ENCODE data around the gene MAPK7.
A peak's percentile ranks its signal among the peaks of the same experiment; 100 is the strongest.

MAPK7 gene

GRCh38 chr17:19363460-19364035, 14.8 kb upstream of the MAPK7 start:
- DNase-seq, result no peak

- DNase-seq, result no peak
Measured at GRCh38 chr17:19364699-19365498, 13.4 kb upstream of the MAPK7 start.

- DNase-seq, result no peak
Measured at GRCh38 chr17:19365499-19365817, 12.8 kb upstream of the MAPK7 start.

- no peak for DNase-seq
Measured at GRCh38 chr17:19365833-19366636, 12.3 kb upstream of the MAPK7 start.

- DNase-seq, result no peak
Measured at GRCh38 chr17:19366637-19366972, 11.7 kb upstream of the MAPK7 start.

- DNase-seq, result no peak
Measured at GRCh38 chr17:19368229-19368628, 10.1 kb upstream of the MAPK7 start.

- DNase-seq, result no peak
Measured at GRCh38 chr17:19369107-19369778, 9.1 kb upstream of the MAPK7 start.

- DNase-seq, result no peak
Measured at GRCh38 chr17:19369846-19370492, 8.3 kb upstream of the MAPK7 start.

- no peak for DNase-seq
Measured at GRCh38 chr17:19370493-19370960, 7.8 kb upstream of the MAPK7 start.

- no peak for DNase-seq
Measured at GRCh38 chr17:19371259-19372010, 6.9 kb upstream of the MAPK7 start.

- no peak for DNase-seq
Measured at GRCh38 chr17:19372011-19372370, 6.3 kb upstream of the MAPK7 start.

GRCh38 chr17:19372439-19372838, 5.9 kb upstream of the MAPK7 start:
- DNase-seq, result no peak

- DNase-seq, result no peak
Measured at GRCh38 chr17:19372866-19373504, 5.3 kb upstream of the MAPK7 start.

- DNase-seq, result no peak
Measured at GRCh38 chr17:19374136-19374535, 4.2 kb upstream of the MAPK7 start.

- no peak for DNase-seq
Measured at GRCh38 chr17:19375732-19376131, 2.6 kb upstream of the MAPK7 start.

GRCh38 chr17:19376811-19377210, 1.5 kb upstream of the MAPK7 start:
- no peak for DNase-seq

GRCh38 chr17:19377602-19378415, 489 bp upstream of the MAPK7 start:
- DNase-seq, result peak; percentile 99

- DNase-seq, result no peak
Measured at GRCh38 chr17:19379361-19380065, 1.2 kb downstream of the MAPK7 start.

GRCh38 chr17:19380481-19381301, 2.4 kb downstream of the MAPK7 start:
- no peak for DNase-seq
